ENCODE data around the gene GDF7. TPM values are rescaled to one million over a fixed set of nuclear protein-coding genes. Genes with fewer than 3 reads are reported as not detected.
A peak's percentile ranks its signal among the peaks of the same experiment; 100 is the strongest.

Gene GDF7
- total RNA-seq, 4 donors from 2014 or later: under 0.01 to 0.42 (median 0.13) TPM

GRCh38 chr2:20622296-20622686, 44.7 kb upstream of the GDF7 start:
- H3K4me3 ChIP-seq (replicated peaks in 1 of 3): no peak overlapping the region
- DNase-seq: peak in 1 of 2 donors; percentile 1
- no peaks in the 10 kb centered on the region for H3K9me3 ChIP-seq
- H3K27ac ChIP-seq: no peak overlapping the region
- 87 to 94% methylated on average over 11 of the region's 11 CpGs for WGBS, 2 donors
- intact Hi-C loops (cut with DNase I): no loop called here
- no peaks in the 10 kb centered on the region for H3K27me3 ChIP-seq
- peaks cover 28 to 46% of the 10 kb centered on the region in 2 donors for H3K4me1 ChIP-seq
- peaks cover 19 to 25% of the 10 kb centered on the region in 2 donors for H3K36me3 ChIP-seq
- no peak for TF ChIP-seq POLR2A (IDR thresholded peaks at IDR 0.05)
- no peak for TF ChIP-seq CTCF (IDR thresholded peaks at IDR 0.05)

GRCh38 chr2:20622731-20623130, 44.2 kb upstream of the GDF7 start:
- intact Hi-C loops (cut with DNase I): no loop called here
- DNase-seq: peak in 1 of 2 donors; percentile 2
- H3K9me3 ChIP-seq: no peaks in the 10 kb centered on the region
- no peak overlapping the region for H3K4me3 ChIP-seq (replicated peaks in 1 of 3)
- TF ChIP-seq POLR2A (IDR thresholded peaks at IDR 0.05): no peak
- no peak for TF ChIP-seq CTCF (IDR thresholded peaks at IDR 0.05)
- no peak overlapping the region for H3K27ac ChIP-seq
- peaks cover 19 to 25% of the 10 kb centered on the region in 2 donors for H3K36me3 ChIP-seq
- WGBS, 2 donors: 82 to 87% methylated on average over 10 of the region's 10 CpGs
- no peaks in the 10 kb centered on the region for H3K27me3 ChIP-seq
- peaks cover 24 to 44% of the 10 kb centered on the region in 2 donors for H3K4me1 ChIP-seq

GRCh38 chr2:20623241-20623640, 43.7 kb upstream of the GDF7 start:
- peaks cover 19 to 39% of the 10 kb centered on the region in 2 donors for H3K4me1 ChIP-seq
- H3K27me3 ChIP-seq: no peaks in the 10 kb centered on the region
- WGBS, 2 donors: 76 to 87% methylated on average over 10 of the region's 10 CpGs
- H3K36me3 ChIP-seq: peaks cover 19 to 25% of the 10 kb centered on the region in 2 donors
- H3K9me3 ChIP-seq: no peaks in the 10 kb centered on the region
- H3K4me3 ChIP-seq (replicated peaks in 1 of 3): no peak overlapping the region
- peak overlapping the region in 1 of 3 donors; percentile 20 for H3K27ac ChIP-seq
- DNase-seq: peak in 1 of 2 donors; percentile 4
- intact Hi-C loops (cut with DNase I): no loop called here
- TF ChIP-seq CTCF (IDR thresholded peaks at IDR 0.05) (no peak), POLR2A (IDR thresholded peaks at IDR 0.05) (no peak)

GRCh38 chr2:20623741-20624155, 43.2 kb upstream of the GDF7 start:
- WGBS, 2 donors: 69 to 95% methylated on average over 6 to 7 of the region's 7 CpGs
- peak; percentile 33 to 46 for DNase-seq
- Histone ChIP-seq H3K36me3 (peaks cover 19 to 25% of the 10 kb centered on the region in 2 donors), H3K27me3 (no peaks in the 10 kb centered on the region), H3K27ac (peak overlapping the region in 1 of 3 donors; percentile 20), H3K4me1 (peaks cover 14 to 34% of the 10 kb centered on the region in 2 donors), H3K9me3 (no peaks in the 10 kb centered on the region), H3K4me3 (replicated peaks in 1 of 3) (no peak overlapping the region)
- intact Hi-C loops (cut with DNase I): no loop called here
- TF ChIP-seq POLR2A (IDR thresholded peaks at IDR 0.05) (no peak), CTCF (IDR thresholded peaks at IDR 0.05) (no peak)

GRCh38 chr2:20624156-20624883, 42.6 kb upstream of the GDF7 start:
- H3K36me3 ChIP-seq: peaks cover 19 to 25% of the 10 kb centered on the region in 2 donors
- H3K4me3 ChIP-seq (replicated peaks in 1 of 3): no peak overlapping the region
- DNase-seq: peak in 1 of 2 donors; percentile 2
- peaks cover 8 to 29% of the 10 kb centered on the region in 2 donors for H3K4me1 ChIP-seq
- H3K27ac ChIP-seq: peak overlapping the region in 1 of 3 donors; percentile 20
- WGBS, 2 donors: 91 to 94% methylated on average over 15 to 16 of the region's 20 CpGs
- H3K9me3 ChIP-seq: no peaks in the 10 kb centered on the region
- intact Hi-C loops (cut with DNase I): no loop called here
- TF ChIP-seq POLR2A (IDR thresholded peaks at IDR 0.05) (no peak), CTCF (IDR thresholded peaks at IDR 0.05) (no peak)
- H3K27me3 ChIP-seq: no peaks in the 10 kb centered on the region

All from thyroid gland (tissue), 4 donors.